Cerebellar cortex (tissue), 1 donor: ENCODE data around the gene UMAD1.
A peak's percentile ranks its signal among the peaks of the same experiment; 100 is the strongest.

Source experiments
- DNase-seq: peaks from one replicate; pipeline ENCODE4 v3.0.0-alpha.2; 2015; ENCODE audit warnings: low spot score

UMAD1 gene

GRCh38 chr7:7640221-7641128 is at the start of gene UMAD1:
Gene UMAD1 (plus strand): TSS chr7:7640752. CDS start chr7:7673372, 32,620 bp downstream.
- DNase-seq: peak; percentile 100

- peak; percentile 35 for DNase-seq
Observed at GRCh38 chr7:7595451-7595850, 45.1 kb upstream of the UMAD1 start.

GRCh38 chr7:7596176-7596575 is 44.4 kb upstream of the UMAD1 start:
- no peak for DNase-seq

- DNase-seq: no peak
Observed at GRCh38 chr7:7607010-7607409, 33.5 kb upstream of the UMAD1 start.

GRCh38 chr7:7609330-7609729 is 31.2 kb upstream of the UMAD1 start:
- DNase-seq: no peak

GRCh38 chr7:7612519-7612918 is 28.0 kb upstream of the UMAD1 start:
- DNase-seq: no peak

- no peak for DNase-seq
Observed at GRCh38 chr7:7613210-7613609, 27.3 kb upstream of the UMAD1 start.

- DNase-seq: no peak
Observed at GRCh38 chr7:7614018-7614741, 26.4 kb upstream of the UMAD1 start.

- no peak for DNase-seq
Observed at GRCh38 chr7:7617550-7617949, 23.0 kb upstream of the UMAD1 start.

GRCh38 chr7:7618410-7618809 is 22.1 kb upstream of the UMAD1 start:
- DNase-seq: no peak

- DNase-seq: no peak
Observed at GRCh38 chr7:7620236-7620635, 20.3 kb upstream of the UMAD1 start.

- DNase-seq: no peak
Observed at GRCh38 chr7:7620644-7621210, 19.8 kb upstream of the UMAD1 start.

- no peak for DNase-seq
Observed at GRCh38 chr7:7628476-7628875, 12.1 kb upstream of the UMAD1 start.

GRCh38 chr7:7630626-7631329 is 9.8 kb upstream of the UMAD1 start:
- no peak for DNase-seq

- peak; percentile 42 for DNase-seq
Observed at GRCh38 chr7:7639421-7639820, 1.1 kb upstream of the UMAD1 start.

- DNase-seq: peak; percentile 57
Observed at GRCh38 chr7:7639847-7640220, 718 bp upstream of the UMAD1 start.

GRCh38 chr7:7641129-7641663 is 644 bp downstream of the UMAD1 start:
- DNase-seq: no peak

- peak; percentile 26 for DNase-seq
Observed at GRCh38 chr7:7642081-7642480, 1.5 kb downstream of the UMAD1 start.

- no peak for DNase-seq
Observed at GRCh38 chr7:7647495-7648036, 7.0 kb downstream of the UMAD1 start.

GRCh38 chr7:7650682-7651206 is 10.2 kb downstream of the UMAD1 start:
- no peak for DNase-seq

- no peak for DNase-seq
Observed at GRCh38 chr7:7651479-7651878, 10.9 kb downstream of the UMAD1 start.
